ENCODE data around the gene RPS6KC1. TPM values are rescaled to one million over a fixed set of nuclear protein-coding genes. Genes with fewer than 3 reads are reported as not detected.

Gene RPS6KC1
- total and polyA plus RNA-seq, 9 of the 15 experiments (the other 6 are each of a cell fraction or from before 2014, with no cell fraction given) = 4.3 to 34.6 (median 20.9) TPM

DNA sequence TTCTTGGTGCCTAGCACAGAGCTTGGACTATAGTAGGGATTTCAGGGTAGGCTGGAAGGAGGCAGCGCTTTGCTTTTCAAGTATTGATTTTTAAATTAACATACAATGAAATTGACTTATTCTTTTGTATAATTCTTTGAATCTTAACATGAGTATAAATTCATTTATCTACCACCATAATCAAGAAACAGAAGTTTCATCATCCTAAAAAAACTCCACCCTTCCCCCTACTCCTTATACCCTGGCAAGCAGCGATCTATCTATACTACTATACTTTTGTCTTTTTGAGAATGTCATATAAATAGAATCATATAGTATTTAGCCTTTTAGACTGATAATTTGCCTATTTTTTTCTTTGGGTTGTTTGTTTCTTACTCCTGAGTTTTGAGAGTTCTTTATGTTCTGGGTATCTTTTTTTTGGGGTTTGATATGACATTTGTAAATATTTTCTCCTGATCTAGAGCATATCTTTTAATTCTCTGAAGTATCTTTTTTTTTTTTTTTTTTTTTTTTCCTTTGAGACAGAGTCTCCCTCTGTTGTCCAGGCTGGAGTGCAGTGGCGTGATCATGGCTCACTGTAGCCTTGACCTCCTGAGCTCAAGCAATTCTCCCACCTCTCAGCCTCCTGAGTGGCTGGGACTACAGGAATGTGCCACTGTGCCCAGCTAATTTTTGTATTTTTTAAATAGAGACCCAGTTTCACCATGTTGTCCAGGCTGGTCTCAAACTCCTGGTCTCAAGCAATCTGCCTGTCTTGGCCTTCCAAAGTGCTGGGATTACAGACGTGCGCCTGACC, 6.4 kb downstream of the RPS6KC1 start (continued):
- TF ChIP-seq, protein P1, sequence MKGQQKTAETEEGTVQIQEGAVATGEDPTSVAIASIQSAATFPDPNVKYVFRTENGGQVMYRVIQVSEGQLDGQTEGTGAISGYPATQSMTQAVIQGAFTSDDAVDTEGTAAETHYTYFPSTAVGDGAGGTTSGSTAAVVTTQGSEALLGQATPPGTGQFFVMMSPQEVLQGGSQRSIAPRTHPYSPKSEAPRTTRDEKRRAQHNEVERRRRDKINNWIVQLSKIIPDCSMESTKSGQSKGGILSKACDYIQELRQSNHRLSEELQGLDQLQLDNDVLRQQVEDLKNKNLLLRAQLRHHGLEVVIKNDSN (CRISPR knock-in tag; IDR thresholded peaks at IDR 0.05) = no peak
- TF ChIP-seq, protein P2, sequence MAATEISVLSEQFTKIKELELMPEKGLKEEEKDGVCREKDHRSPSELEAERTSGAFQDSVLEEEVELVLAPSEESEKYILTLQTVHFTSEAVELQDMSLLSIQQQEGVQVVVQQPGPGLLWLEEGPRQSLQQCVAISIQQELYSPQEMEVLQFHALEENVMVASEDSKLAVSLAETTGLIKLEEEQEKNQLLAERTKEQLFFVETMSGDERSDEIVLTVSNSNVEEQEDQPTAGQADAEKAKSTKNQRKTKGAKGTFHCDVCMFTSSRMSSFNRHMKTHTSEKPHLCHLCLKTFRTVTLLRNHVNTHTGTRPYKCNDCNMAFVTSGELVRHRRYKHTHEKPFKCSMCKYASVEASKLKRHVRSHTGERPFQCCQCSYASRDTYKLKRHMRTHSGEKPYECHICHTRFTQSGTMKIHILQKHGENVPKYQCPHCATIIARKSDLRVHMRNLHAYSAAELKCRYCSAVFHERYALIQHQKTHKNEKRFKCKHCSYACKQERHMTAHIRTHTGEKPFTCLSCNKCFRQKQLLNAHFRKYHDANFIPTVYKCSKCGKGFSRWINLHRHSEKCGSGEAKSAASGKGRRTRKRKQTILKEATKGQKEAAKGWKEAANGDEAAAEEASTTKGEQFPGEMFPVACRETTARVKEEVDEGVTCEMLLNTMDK (IDR thresholded peaks at IDR 0.05; ENCODE audit: borderline replicate concordance, insufficient read depth, low read depth, low read length, poor library complexity, severe bottlenecking) = no peak
- TF ChIP-seq ILK (tag; IDR thresholded peaks at IDR 0.05; ENCODE audit: borderline replicate concordance, low read depth) (no peak), ZNF77 (CRISPR knock-in tag; IDR thresholded peaks at IDR 0.05) (no peak), SMAD4 (CRISPR knock-in tag; conservative IDR thresholded peaks at IDR 0.05) (0 out of 2 replicates have a peak, but pooled peaks have one; percentile 7), SRF (CRISPR knock-in tag; IDR thresholded peaks at IDR 0.05) (0 out of 4 replicates have a peak, but pooled peaks of 1 of the 2 experiments have one; percentile 12), ELF2 (CRISPR knock-in tag; IDR thresholded peaks at IDR 0.05) (no peak), SMARCE1 (IDR thresholded peaks at IDR 0.05) (peak; percentile 10; the same call in 1 of the 2 replicates), ASH1L (IDR thresholded peaks at IDR 0.05; ENCODE audit: borderline replicate concordance, low read depth, partially characterized antibody) (no peak), BACH1 (tag; IDR thresholded peaks at IDR 0.05) (no peak), TRIM24 (IDR thresholded peaks at IDR 0.05) (peak; percentile 45 to 57; a peak in 1 of 4 replicates), MAFK (IDR thresholded peaks at IDR 0.05; ENCODE audit: low read length) (no peak), CHD4 (IDR thresholded peaks at IDR 0.05; ENCODE audit: insufficient read depth, insufficient replicate concordance, low read depth, low read length, poor library complexity, severe bottlenecking) (no peak), EP300 (IDR thresholded peaks at IDR 0.05; ENCODE audit: low read length) (0 out of 2 replicates have a peak, but pooled peaks have one; percentile 15), NFRKB (IDR thresholded peaks at IDR 0.05; ENCODE audit: low read depth) (0 out of 2 replicates have a peak, but pooled peaks have one; percentile 33), NELFE (IDR thresholded peaks at IDR 0.05; ENCODE audit: insufficient read depth, insufficient read length) (no peak), ZNF121 (CRISPR knock-in tag; conservative IDR thresholded peaks at IDR 0.05) (0 out of 2 replicates have a peak, but pooled peaks have one; percentile 7)
- TF ChIP-seq, protein P3, sequence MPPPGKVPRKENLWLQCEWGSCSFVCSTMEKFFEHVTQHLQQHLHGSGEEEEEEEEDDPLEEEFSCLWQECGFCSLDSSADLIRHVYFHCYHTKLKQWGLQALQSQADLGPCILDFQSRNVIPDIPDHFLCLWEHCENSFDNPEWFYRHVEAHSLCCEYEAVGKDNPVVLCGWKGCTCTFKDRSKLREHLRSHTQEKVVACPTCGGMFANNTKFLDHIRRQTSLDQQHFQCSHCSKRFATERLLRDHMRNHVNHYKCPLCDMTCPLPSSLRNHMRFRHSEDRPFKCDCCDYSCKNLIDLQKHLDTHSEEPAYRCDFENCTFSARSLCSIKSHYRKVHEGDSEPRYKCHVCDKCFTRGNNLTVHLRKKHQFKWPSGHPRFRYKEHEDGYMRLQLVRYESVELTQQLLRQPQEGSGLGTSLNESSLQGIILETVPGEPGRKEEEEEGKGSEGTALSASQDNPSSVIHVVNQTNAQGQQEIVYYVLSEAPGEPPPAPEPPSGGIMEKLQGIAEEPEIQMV (tag; conservative IDR thresholded peaks at IDR 0.05; ENCODE audit: low read depth) = no peak
- TF ChIP-seq, protein P4, sequence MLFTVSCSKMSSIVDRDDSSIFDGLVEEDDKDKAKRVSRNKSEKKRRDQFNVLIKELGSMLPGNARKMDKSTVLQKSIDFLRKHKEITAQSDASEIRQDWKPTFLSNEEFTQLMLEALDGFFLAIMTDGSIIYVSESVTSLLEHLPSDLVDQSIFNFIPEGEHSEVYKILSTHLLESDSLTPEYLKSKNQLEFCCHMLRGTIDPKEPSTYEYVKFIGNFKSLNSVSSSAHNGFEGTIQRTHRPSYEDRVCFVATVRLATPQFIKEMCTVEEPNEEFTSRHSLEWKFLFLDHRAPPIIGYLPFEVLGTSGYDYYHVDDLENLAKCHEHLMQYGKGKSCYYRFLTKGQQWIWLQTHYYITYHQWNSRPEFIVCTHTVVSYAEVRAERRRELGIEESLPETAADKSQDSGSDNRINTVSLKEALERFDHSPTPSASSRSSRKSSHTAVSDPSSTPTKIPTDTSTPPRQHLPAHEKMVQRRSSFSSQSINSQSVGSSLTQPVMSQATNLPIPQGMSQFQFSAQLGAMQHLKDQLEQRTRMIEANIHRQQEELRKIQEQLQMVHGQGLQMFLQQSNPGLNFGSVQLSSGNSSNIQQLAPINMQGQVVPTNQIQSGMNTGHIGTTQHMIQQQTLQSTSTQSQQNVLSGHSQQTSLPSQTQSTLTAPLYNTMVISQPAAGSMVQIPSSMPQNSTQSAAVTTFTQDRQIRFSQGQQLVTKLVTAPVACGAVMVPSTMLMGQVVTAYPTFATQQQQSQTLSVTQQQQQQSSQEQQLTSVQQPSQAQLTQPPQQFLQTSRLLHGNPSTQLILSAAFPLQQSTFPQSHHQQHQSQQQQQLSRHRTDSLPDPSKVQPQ (CRISPR knock-in tag; IDR thresholded peaks at IDR 0.05; ENCODE audit: borderline replicate concordance) = no peak

All from K562 (cell line).